ENCODE data around the gene CCDC33. TPM values are rescaled to one million over a fixed set of nuclear protein-coding genes. Genes with fewer than 3 reads are reported as not detected.

Gene CCDC33
- polyA plus RNA-seq, 1 experiment, result not detected

GRCh38 chr15:74294010-74294409 is 57.9 kb downstream of the CCDC33 start:
- Histone ChIP-seq H3K27me3 (ENCODE audit: control insufficient read depth, insufficient read depth, low read length) (peaks cover 14% of the 10 kb centered on the region), H3K4me3 (ENCODE audit: low read depth, low read length) (no peak overlapping the region), H3K27ac (ENCODE audit: low read depth, low read length) (no peak overlapping the region), H3K9me3 (ENCODE audit: control insufficient read depth, insufficient read depth, low read length) (no peaks in the 10 kb centered on the region)
- POLR2A ChIA-PET, result no interaction called here
- no peak for DNase-seq (ENCODE audit: low read depth, low spot score)
- TF ChIP-seq CTCF (IDR thresholded peaks at IDR 0.05; ENCODE audit: low read depth, low read length), result no peak
- CTCF ChIA-PET, result no interaction called here

- H3K27ac ChIP-seq (ENCODE audit: low read depth, low read length), result no peak overlapping the region
- CTCF ChIA-PET, result interaction anchor here (0.6 kb wide), 1 partner anchor 323 kb away, joined by 5 read pairs; no protein-coding TSS in a partner anchor
- H3K4me3 ChIP-seq (ENCODE audit: low read depth, low read length), result no peak overlapping the region
Observed at GRCh38 chr15:74295800-74296199, 59.7 kb downstream of the CCDC33 start.

GRCh38 chr15:74297887-74298286 is 61.8 kb downstream of the CCDC33 start:
- POLR2A ChIA-PET, result no interaction called here
- Histone ChIP-seq H3K27me3 (ENCODE audit: control insufficient read depth, insufficient read depth, low read length) (peaks cover 42% of the 10 kb centered on the region), H3K27ac (ENCODE audit: low read depth, low read length) (no peak overlapping the region), H3K4me3 (ENCODE audit: low read depth, low read length) (no peak overlapping the region), H3K9me3 (ENCODE audit: control insufficient read depth, insufficient read depth, low read length) (no peaks in the 10 kb centered on the region)
- CTCF ChIA-PET, result interaction anchor here (0.6 kb wide), 1 partner anchor 405 kb away, joined by 3 read pairs; no protein-coding TSS in a partner anchor
- DNase-seq (ENCODE audit: low read depth, low spot score), result no peak
- no peak for TF ChIP-seq CTCF (IDR thresholded peaks at IDR 0.05; ENCODE audit: low read depth, low read length)

More at GRCh38 chr15:74295800-74296199, 59.7 kb downstream of the CCDC33 start:
- H3K27me3 ChIP-seq (ENCODE audit: control insufficient read depth, insufficient read depth, low read length), result peaks cover 24% of the 10 kb centered on the region
- POLR2A ChIA-PET, result no interaction called here
- no peak for DNase-seq (ENCODE audit: low read depth, low spot score)
- no peaks in the 10 kb centered on the region for H3K9me3 ChIP-seq (ENCODE audit: control insufficient read depth, insufficient read depth, low read length)
- no peak for TF ChIP-seq CTCF (IDR thresholded peaks at IDR 0.05; ENCODE audit: low read depth, low read length)

GRCh38 chr15:74300057-74300795 is 64.1 kb downstream of the CCDC33 start:
- DNase-seq (ENCODE audit: low read depth, low spot score), result no peak
- CTCF ChIA-PET, result no interaction called here
- POLR2A ChIA-PET, result no interaction called here
- no peaks in the 10 kb centered on the region for H3K9me3 ChIP-seq (ENCODE audit: control insufficient read depth, insufficient read depth, low read length)
- no peak overlapping the region for H3K27ac ChIP-seq (ENCODE audit: low read depth, low read length)
- peaks cover 60% of the 10 kb centered on the region for H3K27me3 ChIP-seq (ENCODE audit: control insufficient read depth, insufficient read depth, low read length)
- no peak overlapping the region for H3K4me3 ChIP-seq (ENCODE audit: low read depth, low read length)
- TF ChIP-seq CTCF (IDR thresholded peaks at IDR 0.05; ENCODE audit: low read depth, low read length), result no peak

GRCh38 chr15:74301583-74302361 is 65.6 kb downstream of the CCDC33 start:
- no peak overlapping the region for H3K27ac ChIP-seq (ENCODE audit: low read depth, low read length)
- TF ChIP-seq CTCF (IDR thresholded peaks at IDR 0.05; ENCODE audit: low read depth, low read length), result no peak
- no peaks in the 10 kb centered on the region for H3K9me3 ChIP-seq (ENCODE audit: control insufficient read depth, insufficient read depth, low read length)
- peaks cover 71% of the 10 kb centered on the region for H3K27me3 ChIP-seq (ENCODE audit: control insufficient read depth, insufficient read depth, low read length)
- POLR2A ChIA-PET, result no interaction called here
- CTCF ChIA-PET, result interaction anchor here (0.5 to 0.7 kb wide), 2 partner anchors 14 to 174 kb away, joined by 3 read pairs; no protein-coding TSS in a partner anchor
- H3K4me3 ChIP-seq (ENCODE audit: low read depth, low read length), result no peak overlapping the region
- no peak for DNase-seq (ENCODE audit: low read depth, low spot score)

Measured in AG04450 (cell line).